HG03039 (cell line): ENCODE measurements around the gene TRNP1.

Experiments
- ATAC-seq: cut with Tn5 transposase; IDR thresholded peaks from one replicate; pipeline ENCODE4 v1.9.1; 2021; ENCODE audit warnings: mild to moderate bottlenecking, moderate library complexity; ENCODE audit not compliant: unreplicated experiment

TRNP1 gene

DNA sequence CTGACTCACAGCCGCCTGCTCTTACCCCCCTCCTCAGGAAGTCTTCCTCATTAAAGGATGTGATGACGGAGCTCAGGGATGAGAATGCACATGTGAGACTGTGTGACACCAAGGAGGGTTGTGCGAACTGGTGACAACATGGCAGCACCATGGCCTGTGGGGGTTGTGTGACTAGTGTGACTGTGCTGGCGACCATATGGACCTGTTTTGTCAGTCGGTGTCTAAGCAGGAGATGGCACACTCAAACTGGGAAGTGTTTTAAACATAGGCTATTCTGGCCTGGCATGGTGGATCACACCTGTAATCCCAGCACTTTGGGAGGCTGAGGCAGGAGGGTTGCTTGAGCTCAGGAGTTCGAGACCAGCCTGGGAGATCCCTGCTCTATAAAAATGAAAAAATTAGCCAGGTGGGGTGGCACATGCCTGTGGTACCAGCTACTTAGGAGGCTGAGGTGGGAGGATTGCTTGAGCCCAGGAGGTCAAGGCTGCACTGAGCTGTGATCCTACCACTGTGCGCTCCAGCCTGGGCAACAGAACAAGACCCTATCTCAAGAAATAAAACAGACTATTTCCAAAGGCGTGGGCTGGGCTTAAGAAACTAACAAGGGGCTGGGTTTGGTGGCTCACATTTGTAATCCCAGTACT, 7.4 kb downstream of the TRNP1 start:
- ATAC-seq = no peak

DNA sequence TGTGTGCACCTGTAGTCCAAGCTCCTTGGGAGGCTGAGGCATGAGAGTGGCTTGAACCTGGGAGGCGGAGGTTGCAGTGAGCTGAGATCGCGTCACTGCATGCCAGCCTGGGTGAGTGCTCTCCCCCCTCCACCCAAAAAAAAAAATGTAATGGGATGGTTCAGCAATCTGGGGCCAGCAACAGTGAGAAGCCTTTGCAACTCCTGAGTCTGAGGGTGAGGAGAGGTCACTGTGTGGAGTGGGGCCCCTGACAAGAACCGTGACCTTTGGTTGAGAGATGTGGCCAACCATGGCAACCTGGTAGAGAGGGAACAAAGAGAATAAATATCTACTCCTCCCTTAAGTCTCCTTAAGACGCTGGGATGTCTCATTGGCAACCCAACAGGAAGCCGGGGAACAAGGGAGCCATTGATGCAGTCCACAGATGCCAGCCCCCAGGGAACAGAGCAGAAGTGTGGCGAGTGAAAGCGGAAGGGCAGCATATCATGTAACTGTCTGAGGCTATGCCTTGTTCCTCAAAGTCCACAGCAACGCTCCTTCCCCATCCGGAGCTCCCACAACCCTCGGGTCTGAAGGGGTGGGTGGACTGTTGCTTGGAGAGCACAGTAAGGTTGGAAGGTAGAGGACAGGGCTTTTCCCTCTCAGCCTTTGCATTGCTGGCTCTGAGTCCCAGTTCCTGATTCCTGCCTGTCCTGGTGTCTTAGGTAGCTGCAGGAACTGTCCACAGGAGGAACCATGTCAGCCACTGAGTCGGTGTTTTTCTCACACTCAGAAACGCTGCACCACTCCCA, 8.3 kb downstream of the TRNP1 start:
- ATAC-seq = no peak

GRCh38 chr1:27003745-27004470, 10.4 kb downstream of the TRNP1 start:
- no peak for ATAC-seq

GRCh38 chr1:27004471-27005165, 11.1 kb downstream of the TRNP1 start:
- ATAC-seq = no peak

GRCh38 chr1:27005166-27005530, 11.7 kb downstream of the TRNP1 start:
- ATAC-seq = no peak

- no peak for ATAC-seq
Measured at GRCh38 chr1:27005648-27006496, 12.4 kb downstream of the TRNP1 start.

DNA sequence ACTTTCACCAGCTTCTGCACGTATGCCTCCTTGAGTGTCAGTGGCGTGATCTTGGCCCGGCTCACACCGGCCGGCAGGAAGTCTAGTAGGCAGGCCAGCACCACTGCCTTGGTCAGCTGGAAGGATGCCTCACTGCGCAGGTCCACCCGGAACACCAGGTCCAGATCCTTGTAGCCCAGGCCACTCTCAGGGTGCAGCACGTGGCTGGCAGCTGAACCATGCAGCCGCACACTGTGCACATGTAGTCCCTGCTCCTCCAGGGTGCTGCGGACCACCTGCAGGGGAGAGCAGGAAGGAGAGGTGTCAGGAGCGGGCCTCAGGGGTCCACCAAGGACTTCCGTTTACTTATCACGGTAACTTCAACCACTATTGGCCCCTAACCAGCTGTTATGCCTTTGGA, 13.2 kb downstream of the TRNP1 start:
- ATAC-seq = no peak

- ATAC-seq = no peak
Measured at GRCh38 chr1:27007909-27008582, 14.6 kb downstream of the TRNP1 start.

- ATAC-seq = no peak
Measured at GRCh38 chr1:27009601-27010197, 16.2 kb downstream of the TRNP1 start.

- no peak for ATAC-seq
Measured at GRCh38 chr1:27010226-27010994, 16.9 kb downstream of the TRNP1 start.

DNA sequence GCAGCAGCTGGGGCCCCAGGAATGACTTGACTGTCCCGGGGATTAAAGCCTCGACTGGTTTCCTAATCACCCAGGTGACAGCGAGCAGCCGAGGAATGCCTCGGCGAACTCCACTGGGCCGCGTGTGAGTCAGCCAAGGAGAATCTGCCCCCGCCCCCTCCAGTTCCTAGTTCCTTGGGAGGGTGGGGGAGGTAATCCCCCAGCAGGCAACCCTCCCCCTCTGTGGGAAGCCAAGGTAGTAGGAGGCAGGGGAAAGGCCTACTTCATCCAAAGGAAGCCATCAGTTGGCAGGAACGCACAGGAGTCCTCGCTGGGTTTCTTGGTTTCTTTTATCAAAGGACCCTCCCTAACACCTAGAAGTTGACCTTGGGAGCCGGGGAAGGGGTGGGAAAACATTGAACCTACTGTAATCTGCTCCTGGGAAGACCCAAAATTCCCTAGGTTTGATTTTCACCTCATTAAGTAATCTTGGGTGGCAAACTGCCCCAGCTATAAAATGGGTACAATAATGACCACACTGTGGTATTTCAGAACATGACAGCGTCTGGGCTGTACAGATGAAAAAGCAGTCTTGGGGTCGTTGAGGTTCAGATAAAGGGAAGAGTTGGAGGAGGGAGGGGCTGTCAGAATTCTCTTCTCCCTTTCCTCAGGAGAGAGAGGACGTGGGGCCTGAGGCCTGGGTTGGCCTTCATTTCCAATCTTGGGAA, 17.7 kb downstream of the TRNP1 start:
- ATAC-seq = no peak

DNA sequence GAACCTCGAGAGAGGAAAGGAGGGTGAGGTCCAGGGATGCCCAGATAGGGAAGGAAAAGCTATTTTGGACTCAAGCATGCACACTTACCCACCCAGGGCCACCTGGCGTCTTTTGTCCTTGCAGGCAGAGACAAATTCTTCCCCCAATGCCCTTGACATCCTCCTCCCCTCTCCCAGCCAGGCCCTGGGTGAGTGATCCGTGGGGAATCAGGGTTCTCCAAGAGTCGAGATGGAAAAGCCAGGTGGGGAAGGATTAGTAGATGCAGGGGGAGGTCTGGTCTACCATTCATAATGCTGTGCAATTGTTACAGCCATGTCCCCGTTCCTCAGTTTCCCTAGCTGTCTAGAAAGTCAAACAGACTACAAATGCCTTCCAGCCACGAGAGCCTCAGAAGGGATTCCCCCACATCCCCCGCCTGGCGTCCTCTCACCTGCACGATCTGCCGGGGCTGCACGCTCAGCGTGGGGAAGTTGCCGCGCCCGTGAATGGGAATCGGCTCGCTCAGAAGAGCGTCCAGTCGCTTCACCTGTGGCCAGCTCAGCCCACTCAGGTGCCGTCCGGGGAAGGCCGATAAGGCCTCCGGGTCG, 18.6 kb downstream of the TRNP1 start:
- no peak for ATAC-seq

GRCh38 chr1:27015260-27015659, 21.8 kb downstream of the TRNP1 start:
- no peak for ATAC-seq

DNA sequence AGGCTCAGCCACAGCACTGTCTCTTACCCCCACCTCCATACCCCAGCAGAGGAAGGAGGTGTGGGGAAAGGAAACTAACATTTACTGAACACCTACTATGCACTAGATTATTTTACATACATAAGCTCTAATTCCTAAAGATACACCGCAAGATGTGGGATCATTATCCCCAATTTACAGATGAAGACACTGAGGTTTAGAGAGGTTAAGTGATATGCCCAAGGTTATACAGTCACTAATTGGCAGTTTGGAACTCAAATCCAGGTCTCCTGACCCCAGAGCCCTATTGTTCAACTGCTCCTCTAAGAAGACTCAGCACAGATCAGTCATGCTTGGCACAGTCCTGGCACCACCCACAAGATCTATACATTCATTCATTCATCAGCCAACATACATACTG, 22.9 kb downstream of the TRNP1 start:
- no peak for ATAC-seq

- no peak for ATAC-seq
Measured at GRCh38 chr1:27017207-27017606, 23.7 kb downstream of the TRNP1 start.

DNA sequence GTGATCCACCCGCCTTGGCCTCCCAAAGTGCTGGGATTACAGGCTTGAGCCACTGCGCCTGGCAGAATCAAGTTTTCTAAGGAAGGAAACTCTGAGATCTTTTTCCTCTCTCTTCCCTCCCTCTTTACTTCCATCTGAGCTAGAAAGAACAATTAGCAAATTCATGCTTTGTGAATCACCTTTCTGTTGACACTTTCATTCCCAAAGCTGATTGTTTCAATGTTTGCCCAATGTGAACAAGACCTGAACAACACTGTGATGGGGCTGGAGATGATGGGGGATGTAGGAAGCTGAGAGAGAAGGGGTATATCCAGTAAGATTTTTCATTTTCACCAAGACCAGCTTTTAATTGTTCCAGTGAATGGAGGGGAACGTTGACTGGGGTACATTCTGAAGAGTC, 24.8 kb downstream of the TRNP1 start:
- no peak for ATAC-seq

DNA sequence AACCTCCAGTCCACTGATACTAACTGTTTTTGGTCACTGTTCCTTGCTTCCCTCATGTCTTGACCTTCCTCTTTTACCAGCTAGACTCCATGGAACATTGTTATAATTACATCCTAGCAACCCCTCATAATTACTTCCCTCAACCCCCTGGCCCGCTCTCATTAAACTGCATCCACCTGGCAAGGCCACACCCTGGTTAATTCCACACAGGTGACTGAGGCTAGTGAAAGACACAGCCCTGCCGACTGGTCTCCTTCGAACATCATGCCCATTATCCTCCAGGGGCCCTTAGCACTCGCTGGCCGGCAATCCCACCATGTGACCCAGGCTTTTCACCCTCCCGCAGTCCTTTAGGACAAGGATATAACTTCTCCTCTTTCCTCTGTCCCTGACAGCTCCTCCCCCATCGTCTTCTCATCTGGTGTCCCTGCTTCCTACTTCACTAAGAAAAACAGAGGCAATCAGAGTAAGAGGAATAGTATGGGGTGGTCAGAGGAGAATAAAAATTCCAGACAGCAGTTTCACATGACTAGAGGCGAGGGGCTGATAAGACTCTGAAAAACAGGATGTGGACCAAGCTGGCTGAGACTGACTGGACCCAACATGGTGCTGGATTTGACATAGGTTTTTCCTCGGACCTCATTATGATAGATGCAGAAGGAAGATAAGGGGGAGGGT, 28.0 kb downstream of the TRNP1 start:
- ATAC-seq = no peak
